Fibroblast of villous mesenchyme (primary cell): ENCODE measurements around the gene SLC25A6. TPM values are rescaled to one million over a fixed set of nuclear protein-coding genes. Genes with fewer than 3 reads are reported as not detected.

Experiments used
- DNase-seq: peaks from one replicate; pipeline ENCODE4 v3.0.0-alpha.2; 2010; ENCODE audit warnings: low read depth
- H3K4me3 ChIP-seq: 2 replicates; pipeline ENCODE4 v1.5.1; 2011; ENCODE audit warnings: low read depth, mild to moderate bottlenecking, low read length
- total RNA-seq: library from RNA; depleted of rRNA; stranded (reverse); fragments of >200 nt; gene quantifications from 2 replicates; pipeline ENCODE4 v1.2.3, GENCODE V29; 2012
- TF ChIP-seq, protein P1 (sequence below): IDR thresholded peaks from 2 replicates; pipeline ENCODE4 v1.5.1; 2012; ENCODE audit warnings: low read depth, mild to moderate bottlenecking, low read length; ENCODE audit not compliant: insufficient read depth

SLC25A6 gene
- total RNA-seq, 1 donor = 123 TPM

DNA sequence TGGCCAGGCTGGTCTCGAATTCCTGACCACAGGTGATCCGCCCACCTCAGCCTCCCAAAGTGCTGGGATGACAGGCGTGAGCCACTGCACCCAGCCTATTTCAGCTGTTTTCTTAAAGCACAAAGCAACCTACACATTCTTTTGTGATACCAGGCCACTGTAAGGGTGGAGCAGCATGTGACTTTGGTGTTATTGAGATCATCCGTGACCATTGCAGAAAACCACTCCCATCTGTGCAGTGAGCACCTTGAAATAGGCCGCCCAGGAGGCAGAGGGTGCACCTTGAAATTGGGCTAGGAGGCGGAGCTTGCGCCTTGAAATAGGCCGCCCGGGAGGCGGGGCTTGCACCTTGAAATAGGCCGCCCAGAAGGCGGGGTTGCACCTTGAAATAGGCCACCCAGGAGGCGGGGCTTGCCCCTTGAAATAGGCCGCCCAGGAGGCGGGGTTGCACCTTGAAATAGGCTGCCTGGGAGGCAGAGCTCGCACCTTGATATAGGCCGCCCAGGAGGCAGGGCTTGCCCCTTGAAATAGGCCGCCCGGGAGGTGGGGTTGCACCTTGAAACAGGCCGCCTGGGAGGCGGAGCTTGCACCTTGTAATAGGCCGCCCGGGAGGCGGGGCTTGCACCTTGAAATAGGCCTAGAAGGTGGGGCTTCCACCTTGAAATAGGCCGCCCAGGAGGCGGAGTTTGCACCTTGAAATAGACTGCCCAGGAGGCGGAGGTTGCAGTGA, 9.0 kb upstream of the SLC25A6 start:
- H3K4me3 ChIP-seq = no peak overlapping the region
- DNase-seq = no peak
- TF ChIP-seq, protein P1, sequence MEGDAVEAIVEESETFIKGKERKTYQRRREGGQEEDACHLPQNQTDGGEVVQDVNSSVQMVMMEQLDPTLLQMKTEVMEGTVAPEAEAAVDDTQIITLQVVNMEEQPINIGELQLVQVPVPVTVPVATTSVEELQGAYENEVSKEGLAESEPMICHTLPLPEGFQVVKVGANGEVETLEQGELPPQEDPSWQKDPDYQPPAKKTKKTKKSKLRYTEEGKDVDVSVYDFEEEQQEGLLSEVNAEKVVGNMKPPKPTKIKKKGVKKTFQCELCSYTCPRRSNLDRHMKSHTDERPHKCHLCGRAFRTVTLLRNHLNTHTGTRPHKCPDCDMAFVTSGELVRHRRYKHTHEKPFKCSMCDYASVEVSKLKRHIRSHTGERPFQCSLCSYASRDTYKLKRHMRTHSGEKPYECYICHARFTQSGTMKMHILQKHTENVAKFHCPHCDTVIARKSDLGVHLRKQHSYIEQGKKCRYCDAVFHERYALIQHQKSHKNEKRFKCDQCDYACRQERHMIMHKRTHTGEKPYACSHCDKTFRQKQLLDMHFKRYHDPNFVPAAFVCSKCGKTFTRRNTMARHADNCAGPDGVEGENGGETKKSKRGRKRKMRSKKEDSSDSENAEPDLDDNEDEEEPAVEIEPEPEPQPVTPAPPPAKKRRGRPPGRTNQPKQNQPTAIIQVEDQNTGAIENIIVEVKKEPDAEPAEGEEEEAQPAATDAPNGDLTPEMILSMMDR = no peak

- TF ChIP-seq, protein P1 = no peak
- DNase-seq = no peak
- H3K4me3 ChIP-seq = no peak overlapping the region
Measured at GRCh38 chrX:1400049-1400448, 8.1 kb upstream of the SLC25A6 start.

DNA sequence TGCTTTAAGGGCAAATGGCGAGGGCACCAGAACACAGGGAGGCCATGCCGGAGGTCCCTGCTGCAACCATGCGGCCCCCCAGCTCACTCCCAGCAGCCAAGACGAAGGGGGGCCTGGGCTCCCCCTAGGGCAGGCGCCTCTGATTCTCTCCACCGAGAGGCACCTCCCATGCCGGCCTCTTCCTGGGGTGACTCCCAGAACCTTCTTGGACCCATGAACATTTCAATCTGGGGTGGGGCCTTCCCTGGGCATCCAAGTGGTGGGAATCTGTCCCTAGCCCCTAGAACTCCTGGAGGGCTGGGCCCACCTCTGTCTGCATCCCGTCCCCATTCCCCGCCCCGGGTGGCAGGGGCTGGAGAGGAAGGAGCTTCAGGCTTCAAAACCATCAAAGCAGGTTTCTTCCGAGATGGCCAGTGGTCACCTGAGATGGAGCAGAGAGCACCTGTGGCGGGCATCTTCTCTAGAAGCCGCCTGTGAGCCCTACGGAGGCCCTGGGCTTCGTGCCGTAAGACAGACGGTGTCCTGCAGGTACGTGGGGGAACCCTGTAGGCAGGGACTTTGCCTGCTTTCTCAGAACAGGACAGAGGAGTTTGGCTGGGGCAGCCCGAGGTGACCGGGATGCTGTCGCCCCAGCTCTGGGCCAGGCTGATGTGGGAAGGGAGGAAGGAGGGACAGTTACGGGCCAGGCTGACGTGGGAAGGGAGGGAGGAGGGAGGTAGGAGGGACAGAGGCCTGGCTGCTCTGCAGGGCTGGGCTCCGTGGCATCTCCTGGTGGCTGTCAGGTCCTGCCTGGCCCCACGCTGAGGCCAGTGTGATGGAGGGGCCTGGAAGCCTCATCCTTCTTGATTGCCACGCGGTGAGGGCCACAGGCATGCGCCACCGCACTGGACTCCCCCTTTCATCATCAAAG, 6.8 kb upstream of the SLC25A6 start:
- H3K4me3 ChIP-seq = no peak overlapping the region
- no peak for DNase-seq
- TF ChIP-seq, protein P1 = no peak

GRCh38 chrX:1397441-1398270, 5.7 kb upstream of the SLC25A6 start:
- no peak for DNase-seq

GRCh38 chrX:1397001-1397400, 5.1 kb upstream of the SLC25A6 start:
- H3K4me3 ChIP-seq = no peak overlapping the region
- TF ChIP-seq, protein P1 = no peak
- no peak for DNase-seq

More at GRCh38 chrX:1397441-1398270, 5.7 kb upstream of the SLC25A6 start:
- H3K4me3 ChIP-seq = no peak overlapping the region
- TF ChIP-seq, protein P1 = no peak

- no peak overlapping the region for H3K4me3 ChIP-seq
- TF ChIP-seq, protein P1 = no peak
Measured at GRCh38 chrX:1395646-1396216, 3.8 kb upstream of the SLC25A6 start.

More at GRCh38 chrX:1395646-1396216, 3.8 kb upstream of the SLC25A6 start:
- no peak for DNase-seq
